Psoas muscle (tissue), 8 donors: ENCODE data around the gene RRP15. TPM values are rescaled to one million over a fixed set of nuclear protein-coding genes. Genes with fewer than 3 reads are reported as not detected.
A peak's percentile ranks its signal among the peaks of the same experiment; 100 is the strongest.

ENCODE experiments used
- ATAC-seq, 4 donors: fragments of 200-7000 bp; cut with Tn5 transposase; one replicate each; pipeline ENCODE4 v1.9.1; 2020; ENCODE audit warnings: moderate library complexity in 3 of 4, mild to moderate bottlenecking in 2 of 4
- DNase-seq, 2 donors: peaks; one replicate each; pipeline ENCODE4 v3.0.0-alpha.2; 2020
- H3K27ac ChIP-seq: fragments of 200-600 bp; one replicate; pipeline ENCODE4 v1.8.0; 2022
- H3K27me3 ChIP-seq, 3 donors: fragments of 200-600 bp in 1 of 3; one replicate each; pipeline versions ENCODE4 v1.6.1 to v1.8.0; 2013 to 2022; ENCODE audit warnings: low read length in 2 of 3, mild to moderate bottlenecking in 2 of 3, moderate library complexity in 1 of 3; ENCODE audit not compliant: insufficient read depth in 3 of 3
- H3K36me3 ChIP-seq, 2 donors: fragments of 200-600 bp in 1 of 2; one replicate each; pipeline versions ENCODE4 v1.6.1 to v1.8.0; 2013 to 2022; ENCODE audit warnings: low read depth in 1 of 2, mild to moderate bottlenecking in 1 of 2, moderate library complexity in 1 of 2; ENCODE audit not compliant: insufficient read depth in 1 of 2
- H3K4me1 ChIP-seq: fragments of 200-600 bp; one replicate; pipeline ENCODE4 v1.8.0; 2022
- H3K4me3 ChIP-seq: fragments of 200-600 bp; one replicate; pipeline ENCODE4 v1.8.0; 2022; ENCODE audit warnings: mild to moderate bottlenecking
- H3K9me3 ChIP-seq: fragments of 200-600 bp; one replicate; pipeline ENCODE4 v1.8.0; 2022
- WGBS, 3 donors: extraction: QIAGEN DNeasy Blood & Tissue Kit; methylation state at CpG; one replicate each; pipeline versions ENCODE4 v1.1.6 to v1.1.7; 2013; 5-methylcytosine and 5-hydroxymethylcytosine counted together
- intact Hi-C, 2 donors: fragments of 100-400 bp; cut with DNase I; formaldehyde crosslinking; loops; one replicate each; pipeline versions ENCODE4 v1.11.0 to v1.14.2; 2022
- polyA plus RNA-seq, 3 donors: library from polyadenylated mRNA; stranded (reverse); fragments of 200-250 nt; gene quantifications; one replicate each; pipeline ENCODE4 v1.2.3, GENCODE V29; 2013
- total RNA-seq, 4 donors: library from RNA; stranded (reverse); fragmentation: NEBNext Ultra II Directional in 2 of 4; extraction: Animal tissue kit (Norgen Biotek cat#: 25700) in 2 of 4; gene quantifications; one replicate each; pipeline versions ENCODE4 v1.2.1 to v1.2.4, GENCODE V29; 2021 to 2023
- TF ChIP-seq, protein P1 (sequence below): fragments of 200-600 bp; IDR thresholded peaks from one replicate; pipeline ENCODE4 v1.8.0; 2022; ENCODE audit warnings: antibody characterized with exemption
- donor health status: healthy with polysubstance abuse.
- donor health status: DM: no; HTN: no; CAD: no; lungs with moderate emphysema.
- donor health status: Bipolar disorder and iron deficiency.
- donor health status: healthy.
- donor health status: DM: yes; HTN: yes; CAD: no.
- donor health status: DM: no; HTN: no; CAD: no.
- donor health status: DM: no; HTN: no; CAD: no.
- donor health status: DM: yes; HTN: yes; CAD: no.

The RRP15 gene
- total and polyA plus RNA-seq, 7 donors = 10.1 to 58.4 (median 32.0) TPM

DNA sequence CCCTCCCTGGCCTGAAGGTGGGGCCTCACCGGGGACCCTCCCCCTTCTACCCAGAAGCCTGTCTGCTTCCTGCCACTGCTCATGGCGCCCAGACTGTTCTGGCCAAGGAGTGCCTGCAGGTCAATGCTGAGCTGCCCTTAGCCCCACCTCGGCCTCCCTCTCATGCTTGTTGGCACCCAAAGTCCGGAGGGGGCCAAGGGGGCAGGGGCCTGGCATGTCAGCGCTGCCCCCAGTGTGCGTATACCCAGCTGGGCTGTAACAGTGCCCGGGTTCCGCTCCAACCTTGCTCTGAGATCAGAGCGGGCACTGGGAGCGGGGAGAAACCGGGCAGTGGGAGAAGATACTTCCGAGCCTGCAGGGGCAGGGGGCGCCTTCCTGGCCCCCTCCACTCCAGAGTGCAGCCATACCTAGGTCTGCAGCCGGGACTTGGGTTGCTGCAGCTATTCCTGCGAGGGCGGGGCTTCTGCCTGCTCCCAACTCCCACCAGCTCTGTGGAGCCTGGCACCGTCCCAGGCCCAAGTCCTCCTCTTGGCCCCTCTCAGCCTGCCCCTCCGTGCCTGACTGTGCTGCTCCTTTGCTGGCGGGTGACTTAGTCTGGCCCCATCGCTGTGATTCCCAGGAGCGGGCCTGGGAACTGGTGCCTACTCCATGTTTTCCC, 38.6 kb downstream of the RRP15 start:
- ATAC-seq (no peak), DNase-seq (no peak)
- intact Hi-C loops = no loop called here

DNA sequence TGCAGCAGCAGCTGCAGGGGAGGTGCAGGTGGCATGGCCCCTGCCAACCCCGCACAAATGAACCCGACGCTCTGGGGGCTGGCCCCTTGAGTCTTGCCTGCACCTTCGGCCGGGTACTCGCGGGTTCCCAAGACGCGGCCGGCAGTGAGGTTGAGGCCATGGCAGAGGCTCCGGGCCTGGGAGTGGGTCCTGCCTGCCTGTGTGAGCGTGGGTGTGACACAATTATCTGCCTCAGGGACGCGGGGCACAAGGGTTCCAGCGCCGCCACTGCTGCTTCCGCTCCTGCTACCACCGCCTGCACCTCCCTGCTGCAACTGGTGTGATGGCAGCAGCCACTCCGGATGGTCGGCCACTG, 39.1 kb downstream of the RRP15 start:
- no peak for ATAC-seq

More for the DNA sequence above, 38.6 kb downstream of the RRP15 start:
- WGBS, 3 donors = 95 to 97% (median 97%) methylated on average over 21 of the region's 21 CpGs
- H3K9me3 ChIP-seq = no peaks in the 10 kb centered on the region
- no peaks in the 10 kb centered on the region for H3K27me3 ChIP-seq
- TF ChIP-seq, protein P1, sequence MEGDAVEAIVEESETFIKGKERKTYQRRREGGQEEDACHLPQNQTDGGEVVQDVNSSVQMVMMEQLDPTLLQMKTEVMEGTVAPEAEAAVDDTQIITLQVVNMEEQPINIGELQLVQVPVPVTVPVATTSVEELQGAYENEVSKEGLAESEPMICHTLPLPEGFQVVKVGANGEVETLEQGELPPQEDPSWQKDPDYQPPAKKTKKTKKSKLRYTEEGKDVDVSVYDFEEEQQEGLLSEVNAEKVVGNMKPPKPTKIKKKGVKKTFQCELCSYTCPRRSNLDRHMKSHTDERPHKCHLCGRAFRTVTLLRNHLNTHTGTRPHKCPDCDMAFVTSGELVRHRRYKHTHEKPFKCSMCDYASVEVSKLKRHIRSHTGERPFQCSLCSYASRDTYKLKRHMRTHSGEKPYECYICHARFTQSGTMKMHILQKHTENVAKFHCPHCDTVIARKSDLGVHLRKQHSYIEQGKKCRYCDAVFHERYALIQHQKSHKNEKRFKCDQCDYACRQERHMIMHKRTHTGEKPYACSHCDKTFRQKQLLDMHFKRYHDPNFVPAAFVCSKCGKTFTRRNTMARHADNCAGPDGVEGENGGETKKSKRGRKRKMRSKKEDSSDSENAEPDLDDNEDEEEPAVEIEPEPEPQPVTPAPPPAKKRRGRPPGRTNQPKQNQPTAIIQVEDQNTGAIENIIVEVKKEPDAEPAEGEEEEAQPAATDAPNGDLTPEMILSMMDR = no peak
- H3K27ac ChIP-seq = no peak overlapping the region
- peaks cover 0 to 25% of the 10 kb centered on the region in 2 donors for H3K36me3 ChIP-seq
- H3K4me1 ChIP-seq = no peaks in the 10 kb centered on the region
- H3K4me3 ChIP-seq = no peak overlapping the region

DNA sequence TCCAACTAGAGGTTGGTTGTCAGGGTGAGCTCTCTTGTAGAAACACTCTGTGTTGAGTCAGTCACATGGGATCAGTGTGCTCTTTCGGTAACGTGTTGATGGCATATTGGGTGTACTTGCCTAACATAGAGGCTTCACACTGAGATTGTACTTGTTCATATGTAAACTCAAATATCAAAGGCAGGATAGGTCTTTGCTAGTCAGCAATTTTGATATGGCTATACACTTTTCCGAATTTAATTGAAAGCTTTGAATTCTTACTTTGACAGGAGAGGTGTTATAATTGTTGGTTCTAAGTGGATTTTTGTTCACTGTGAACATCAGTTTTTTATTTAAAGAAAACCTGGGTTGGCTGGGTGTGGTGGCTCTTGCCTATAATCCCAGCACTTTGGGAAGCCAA, 43.7 kb downstream of the RRP15 start:
- DNase-seq = no peak
- WGBS, 3 donors = 74 to 84% (median 82%) methylated on average over 3 of the region's 3 CpGs
- Histone ChIP-seq H3K4me3 (no peak overlapping the region), H3K9me3 (no peaks in the 10 kb centered on the region), H3K27me3 (no peaks in the 10 kb centered on the region), H3K36me3 (peaks cover 0 to 17% of the 10 kb centered on the region in 2 donors), H3K4me1 (no peaks in the 10 kb centered on the region), H3K27ac (no peak overlapping the region)
- ATAC-seq = peak in 1 of 4 donors; percentile 25
- intact Hi-C loops = no loop called here
- TF ChIP-seq, protein P1 = no peak

More for the DNA sequence above, 39.1 kb downstream of the RRP15 start:
- no peak for DNase-seq
- 94 to 98% (median 96%) methylated on average over 20 of the region's 20 CpGs for WGBS, 3 donors
- Histone ChIP-seq H3K4me3 (no peak overlapping the region), H3K27ac (no peak overlapping the region), H3K4me1 (no peaks in the 10 kb centered on the region), H3K9me3 (no peaks in the 10 kb centered on the region), H3K36me3 (peaks cover 0 to 25% of the 10 kb centered on the region in 2 donors), H3K27me3 (no peaks in the 10 kb centered on the region)
- TF ChIP-seq, protein P1 = no peak
- intact Hi-C loops = no loop called here

DNA sequence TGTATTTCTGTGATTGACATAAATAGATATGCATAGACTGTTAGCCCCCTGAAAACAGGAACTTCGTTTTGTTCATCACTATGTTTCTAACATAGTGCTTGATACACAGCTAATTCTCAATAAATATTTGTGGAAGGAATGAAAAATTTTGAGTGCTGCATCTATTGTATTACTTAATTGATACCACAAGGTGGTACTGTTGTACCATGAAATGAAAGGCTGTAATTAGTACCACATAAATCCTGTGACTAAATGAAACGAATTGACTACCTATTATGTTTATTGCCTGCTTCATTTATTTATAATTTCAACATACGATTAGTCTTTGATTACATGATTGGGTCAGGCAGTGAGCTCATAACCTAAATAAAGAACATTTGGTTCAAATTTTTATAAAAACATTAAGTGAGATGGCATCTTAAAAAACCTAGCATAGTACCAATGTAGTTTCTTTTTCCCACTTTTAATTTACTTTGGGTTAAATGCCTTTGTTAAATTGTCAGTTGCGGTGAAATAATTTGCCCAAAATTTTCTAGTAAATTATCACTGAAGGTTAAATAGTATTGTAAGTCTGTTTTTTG, 45.0 kb downstream of the RRP15 start:
- DNase-seq = no peak
- no peaks in the 10 kb centered on the region for H3K4me1 ChIP-seq
- WGBS, 3 donors = 14 to 23% (median 20%) methylated on average over 4 of the region's 4 CpGs
- peak; percentile 65 to 84 (median 72) for ATAC-seq
- no peaks in the 10 kb centered on the region for H3K9me3 ChIP-seq
- H3K4me3 ChIP-seq = no peak overlapping the region
- no peaks in the 10 kb centered on the region for H3K27me3 ChIP-seq
- TF ChIP-seq, protein P1 = peak; percentile 74
- H3K36me3 ChIP-seq = peaks cover 0 to 10% of the 10 kb centered on the region in 2 donors
- no peak overlapping the region for H3K27ac ChIP-seq
- intact Hi-C loops = loop anchor here in 1 of 2 donors (5.0 to 10.0 kb wide), 3 partner anchors 735 to 1485 kb away; no protein-coding TSS in a partner anchor
